ENCODE measurements around the gene ZFAND5.

Gene ZFAND5

GRCh38 chr9:72394066-72394465 lies 29.1 kb upstream of the ZFAND5 start:
- Histone ChIP-seq H3K27me3 (replicated peaks; ENCODE audit: insufficient read depth, low read length) (no peaks in the 10 kb centered on the region), H3K36me3 (replicated peaks; ENCODE audit: insufficient read depth, low read length) (no peaks in the 10 kb centered on the region), H3K9me3 (replicated peaks; ENCODE audit: insufficient read depth, low read length) (no peaks in the 10 kb centered on the region), H3K4me3 (ENCODE audit: low read length) (no peak overlapping the region), H2AFZ (ENCODE audit: low read length) (no peak overlapping the region), H4K20me1 (ENCODE audit: insufficient read depth, low read length) (no peaks in the 10 kb centered on the region), H3K27ac (ENCODE audit: low read length) (no peak overlapping the region), H3F3A (ENCODE audit: insufficient read depth, low read length) (no peaks in the 10 kb centered on the region), H3K4me1 (ENCODE audit: low read length) (no peaks in the 10 kb centered on the region), H3K4me2 (ENCODE audit: low read depth, low read length) (no peak overlapping the region), H3K79me2 (ENCODE audit: low read length) (no peaks in the 10 kb centered on the region), H3K9ac (ENCODE audit: low read length) (no peak overlapping the region), H3K9me2 (replicated peaks; ENCODE audit: insufficient read depth, low read length) (no peaks in the 10 kb centered on the region)
- no peak for DNase-seq
- TF ChIP-seq EZH2phosphoT487 (IDR thresholded peaks at IDR 0.05; ENCODE audit: low read length) (no peak), EZH2 (optimal IDR thresholded peaks at IDR 0.05; ENCODE audit: low read depth, low read length) (no peak)
- TF ChIP-seq, protein P1, sequence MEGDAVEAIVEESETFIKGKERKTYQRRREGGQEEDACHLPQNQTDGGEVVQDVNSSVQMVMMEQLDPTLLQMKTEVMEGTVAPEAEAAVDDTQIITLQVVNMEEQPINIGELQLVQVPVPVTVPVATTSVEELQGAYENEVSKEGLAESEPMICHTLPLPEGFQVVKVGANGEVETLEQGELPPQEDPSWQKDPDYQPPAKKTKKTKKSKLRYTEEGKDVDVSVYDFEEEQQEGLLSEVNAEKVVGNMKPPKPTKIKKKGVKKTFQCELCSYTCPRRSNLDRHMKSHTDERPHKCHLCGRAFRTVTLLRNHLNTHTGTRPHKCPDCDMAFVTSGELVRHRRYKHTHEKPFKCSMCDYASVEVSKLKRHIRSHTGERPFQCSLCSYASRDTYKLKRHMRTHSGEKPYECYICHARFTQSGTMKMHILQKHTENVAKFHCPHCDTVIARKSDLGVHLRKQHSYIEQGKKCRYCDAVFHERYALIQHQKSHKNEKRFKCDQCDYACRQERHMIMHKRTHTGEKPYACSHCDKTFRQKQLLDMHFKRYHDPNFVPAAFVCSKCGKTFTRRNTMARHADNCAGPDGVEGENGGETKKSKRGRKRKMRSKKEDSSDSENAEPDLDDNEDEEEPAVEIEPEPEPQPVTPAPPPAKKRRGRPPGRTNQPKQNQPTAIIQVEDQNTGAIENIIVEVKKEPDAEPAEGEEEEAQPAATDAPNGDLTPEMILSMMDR (IDR thresholded peaks at IDR 0.05; ENCODE audit: low read length): no peak

DNA sequence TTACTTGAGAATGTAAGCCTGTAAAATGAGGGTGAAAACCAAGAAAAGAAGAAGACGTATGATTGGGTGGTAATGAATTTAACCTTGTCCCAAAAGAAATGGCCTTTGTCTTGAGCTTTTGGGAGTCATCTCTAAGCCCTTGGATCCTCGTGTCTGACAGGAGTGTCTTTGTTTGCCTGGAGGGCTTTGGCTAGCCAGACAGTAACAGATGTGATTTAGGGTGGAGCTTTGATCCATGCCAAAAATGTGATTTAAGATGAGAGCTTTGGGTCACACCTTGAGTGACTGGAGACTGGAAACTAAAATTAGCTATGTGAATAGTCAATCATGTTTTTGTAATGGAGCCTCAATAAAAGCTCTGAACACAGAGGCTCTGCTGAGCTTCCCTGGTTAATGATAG lies 25.9 kb upstream of the ZFAND5 start:
- Histone ChIP-seq H2AFZ (ENCODE audit: low read length) (no peak overlapping the region), H3K4me1 (ENCODE audit: low read length) (no peaks in the 10 kb centered on the region), H3K9ac (ENCODE audit: low read length) (no peak overlapping the region), H3F3A (ENCODE audit: insufficient read depth, low read length) (no peaks in the 10 kb centered on the region), H3K4me2 (ENCODE audit: low read depth, low read length) (no peak overlapping the region), H3K27me3 (replicated peaks; ENCODE audit: insufficient read depth, low read length) (no peaks in the 10 kb centered on the region), H3K9me2 (replicated peaks; ENCODE audit: insufficient read depth, low read length) (no peaks in the 10 kb centered on the region), H3K4me3 (ENCODE audit: low read length) (no peak overlapping the region), H3K27ac (ENCODE audit: low read length) (no peak overlapping the region), H3K79me2 (ENCODE audit: low read length) (no peaks in the 10 kb centered on the region), H4K20me1 (ENCODE audit: insufficient read depth, low read length) (no peaks in the 10 kb centered on the region), H3K9me3 (replicated peaks; ENCODE audit: insufficient read depth, low read length) (no peaks in the 10 kb centered on the region), H3K36me3 (replicated peaks; ENCODE audit: insufficient read depth, low read length) (no peaks in the 10 kb centered on the region)
- TF ChIP-seq, protein P1 (IDR thresholded peaks at IDR 0.05; ENCODE audit: low read length): no peak
- TF ChIP-seq EZH2phosphoT487 (IDR thresholded peaks at IDR 0.05; ENCODE audit: low read length) (no peak), EZH2 (optimal IDR thresholded peaks at IDR 0.05; ENCODE audit: low read depth, low read length) (no peak)
- DNase-seq: no peak

DNA sequence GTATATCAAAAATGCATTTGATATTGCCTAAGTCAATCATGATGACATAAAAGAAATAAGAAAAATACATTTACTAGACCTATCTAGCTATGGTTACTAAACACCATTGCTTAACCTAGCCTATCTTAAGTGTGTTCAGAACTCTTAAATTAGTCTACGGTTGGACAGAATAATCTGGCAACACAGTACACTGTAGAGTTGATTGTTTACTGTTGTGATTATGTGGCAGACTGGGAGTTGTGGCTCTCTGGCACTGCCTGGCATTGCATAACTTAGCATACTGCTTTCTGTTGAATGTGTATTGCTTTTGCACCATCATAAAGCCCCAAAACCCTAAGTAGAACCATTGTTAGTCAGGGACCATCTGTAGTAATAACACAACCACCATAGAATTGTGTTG lies 21.2 kb upstream of the ZFAND5 start:
- DNase-seq: no peak
- Histone ChIP-seq H3K4me2 (ENCODE audit: low read depth, low read length) (no peak overlapping the region), H3F3A (ENCODE audit: insufficient read depth, low read length) (no peaks in the 10 kb centered on the region), H3K27ac (ENCODE audit: low read length) (no peak overlapping the region), H4K20me1 (ENCODE audit: insufficient read depth, low read length) (no peaks in the 10 kb centered on the region), H3K9me2 (replicated peaks; ENCODE audit: insufficient read depth, low read length) (no peaks in the 10 kb centered on the region), H2AFZ (ENCODE audit: low read length) (no peak overlapping the region), H3K9me3 (replicated peaks; ENCODE audit: insufficient read depth, low read length) (no peaks in the 10 kb centered on the region), H3K4me1 (ENCODE audit: low read length) (no peaks in the 10 kb centered on the region), H3K9ac (ENCODE audit: low read length) (no peak overlapping the region), H3K27me3 (replicated peaks; ENCODE audit: insufficient read depth, low read length) (no peaks in the 10 kb centered on the region), H3K79me2 (ENCODE audit: low read length) (no peaks in the 10 kb centered on the region), H3K4me3 (ENCODE audit: low read length) (no peak overlapping the region), H3K36me3 (replicated peaks; ENCODE audit: insufficient read depth, low read length) (no peaks in the 10 kb centered on the region)
- TF ChIP-seq EZH2 (optimal IDR thresholded peaks at IDR 0.05; ENCODE audit: low read depth, low read length) (no peak), EZH2phosphoT487 (IDR thresholded peaks at IDR 0.05; ENCODE audit: low read length) (no peak)
- TF ChIP-seq, protein P1 (IDR thresholded peaks at IDR 0.05; ENCODE audit: low read length): no peak
